GM12878 (cell line): ENCODE results near the gene ISG15. TPM values are rescaled to one million over a fixed set of nuclear protein-coding genes. Genes with fewer than 3 reads are reported as not detected.

Experiments used
- ATF7 ChIP-seq: fragments of 450-650 bp; IDR thresholded peaks from 2 replicates; pipeline ENCODE4 v1.6.1; 2016; ENCODE audit warnings: low read depth, mild to moderate bottlenecking
- IKZF1 ChIP-seq: fragments of 450-650 bp; conservative IDR thresholded peaks from 2 replicates; pipeline ENCODE4 v1.6.1; 2017; ENCODE audit warnings: antibody characterized with exemption, mild to moderate bottlenecking
- LARP7 ChIP-seq: fragments of 450-650 bp; IDR thresholded peaks from 2 replicates; pipeline ENCODE4 v1.6.1; 2017; ENCODE audit warnings: mild to moderate bottlenecking
- NFYB ChIP-seq: IDR thresholded peaks from 2 replicates; pipeline ENCODE4 v1.6.1; 2011; ENCODE audit warnings: low read depth, mild to moderate bottlenecking, low read length, improper control_type of control experiment, moderate library complexity; ENCODE audit not compliant: insufficient read depth
- RAD21 ChIP-seq: IDR thresholded peaks from 2 replicates; pipeline ENCODE4 v1.6.1; 2011; ENCODE audit warnings: mild to moderate bottlenecking, low read depth, low read length, moderate library complexity; ENCODE audit not compliant: insufficient read depth
- polyA plus RNA-seq, 11 experiments: library from polyadenylated mRNA; depleted of rRNA in 4 of 11; unstranded in 6 of 11; stranded (reverse) in 5 of 11; fragments of >200 nt; fragmentation: Nextera tagmentation in 4 of 11; fragmentation: Illumina TruSeq in 1 of 11; extraction: Ambion mirVana in 4 of 11; extraction: Trizol in 1 of 11; gene quantifications; 1 replicate in 1 of 11; 2 replicates in 10 of 11; pipeline versions ENCODE4 v1.2.1 to v1.2.3, GENCODE V29; 2011 to 2016; ENCODE audit warnings: inconsistent platforms in 2 of 11, missing spikeins in 2 of 11, low read depth in 1 of 11
- total RNA-seq, 4 experiments: library from RNA; depleted of rRNA in 3 of 4; stranded (reverse); fragments of >200 nt in 3 of 4; fragmentation: Illumina TruSeq in 1 of 4; extraction: Trizol in 1 of 4; gene quantifications; 2 replicates each; pipeline versions ENCODE4 v1.2.1 to v1.2.3, GENCODE V29; 2013 to 2021
- TF ChIP-seq, protein P1 (sequence below): fragments of 450-650 bp; IDR thresholded peaks from 2 replicates; pipeline ENCODE4 v1.6.1; 2017; ENCODE audit warnings: mild to moderate bottlenecking, moderate library complexity
- TF ChIP-seq, protein P2 (sequence below): fragments of 450-650 bp; IDR thresholded peaks from 2 replicates; pipeline ENCODE4 v1.6.1; 2018; ENCODE audit warnings: mild to moderate bottlenecking, low read depth, moderate library complexity; ENCODE audit not compliant: partially characterized antibody
- TF ChIP-seq, protein P3 (sequence below), 3 experiments: IDR thresholded peaks in 2 of 3; conservative IDR thresholded peaks in 1 of 3; 2 replicates each; pipeline ENCODE4 v1.5.1; 2011; ENCODE audit warnings: low read depth in 3 of 3, low read length in 3 of 3, mild to moderate bottlenecking in 3 of 3, control low read depth in 2 of 3, moderate library complexity in 2 of 3, inconsistent platforms in 1 of 3, mixed read lengths in 1 of 3; ENCODE audit not compliant: control insufficient read depth in 2 of 3, insufficient read depth in 1 of 3; ENCODE audit errors: extremely low read depth in 1 of 3
- TF ChIP-seq, protein P4 (sequence below): fragments of 450-650 bp; IDR thresholded peaks from 2 replicates; pipeline ENCODE4 v1.6.1; 2017; ENCODE audit warnings: low read depth, mild to moderate bottlenecking, moderate library complexity

Gene ISG15
- total and polyA plus RNA-seq, 10 of the 15 experiments (the other 5 are each of a cell fraction or from before 2014, with no cell fraction given), result 7.8 to 384 (median 274) TPM

DNA sequence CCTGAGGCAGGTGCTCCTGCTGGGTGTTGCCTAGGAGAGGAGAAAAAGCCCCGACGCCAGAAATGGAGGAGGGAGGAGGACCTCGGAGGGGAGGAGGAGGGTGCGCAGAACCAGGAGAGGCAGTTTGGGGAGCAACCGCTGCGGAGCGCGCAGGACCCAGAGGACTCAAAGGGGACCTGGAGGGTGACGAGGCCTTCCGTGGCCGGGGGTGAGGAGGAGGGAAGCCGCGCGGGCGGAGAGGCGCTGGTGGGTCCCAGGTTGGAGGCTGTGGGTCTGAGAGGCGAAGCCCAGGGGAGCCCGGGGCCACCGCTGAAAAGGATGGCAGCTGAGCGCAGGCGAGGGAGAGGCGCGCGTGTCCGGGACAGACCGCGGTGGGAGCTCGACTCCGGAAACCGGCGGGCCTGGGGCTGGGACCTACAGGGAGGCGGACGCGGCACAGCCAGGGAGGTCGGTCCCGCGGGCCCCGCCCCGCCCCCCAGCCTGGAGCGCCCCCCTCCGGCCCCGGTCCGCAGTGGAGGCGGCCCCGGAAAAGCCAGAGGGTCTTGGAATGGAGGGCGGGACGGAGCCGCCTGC lies 45.7 kb downstream of the ISG15 start (continued):
- TF ChIP-seq NFYB, result no peak
- TF ChIP-seq, protein P1, sequence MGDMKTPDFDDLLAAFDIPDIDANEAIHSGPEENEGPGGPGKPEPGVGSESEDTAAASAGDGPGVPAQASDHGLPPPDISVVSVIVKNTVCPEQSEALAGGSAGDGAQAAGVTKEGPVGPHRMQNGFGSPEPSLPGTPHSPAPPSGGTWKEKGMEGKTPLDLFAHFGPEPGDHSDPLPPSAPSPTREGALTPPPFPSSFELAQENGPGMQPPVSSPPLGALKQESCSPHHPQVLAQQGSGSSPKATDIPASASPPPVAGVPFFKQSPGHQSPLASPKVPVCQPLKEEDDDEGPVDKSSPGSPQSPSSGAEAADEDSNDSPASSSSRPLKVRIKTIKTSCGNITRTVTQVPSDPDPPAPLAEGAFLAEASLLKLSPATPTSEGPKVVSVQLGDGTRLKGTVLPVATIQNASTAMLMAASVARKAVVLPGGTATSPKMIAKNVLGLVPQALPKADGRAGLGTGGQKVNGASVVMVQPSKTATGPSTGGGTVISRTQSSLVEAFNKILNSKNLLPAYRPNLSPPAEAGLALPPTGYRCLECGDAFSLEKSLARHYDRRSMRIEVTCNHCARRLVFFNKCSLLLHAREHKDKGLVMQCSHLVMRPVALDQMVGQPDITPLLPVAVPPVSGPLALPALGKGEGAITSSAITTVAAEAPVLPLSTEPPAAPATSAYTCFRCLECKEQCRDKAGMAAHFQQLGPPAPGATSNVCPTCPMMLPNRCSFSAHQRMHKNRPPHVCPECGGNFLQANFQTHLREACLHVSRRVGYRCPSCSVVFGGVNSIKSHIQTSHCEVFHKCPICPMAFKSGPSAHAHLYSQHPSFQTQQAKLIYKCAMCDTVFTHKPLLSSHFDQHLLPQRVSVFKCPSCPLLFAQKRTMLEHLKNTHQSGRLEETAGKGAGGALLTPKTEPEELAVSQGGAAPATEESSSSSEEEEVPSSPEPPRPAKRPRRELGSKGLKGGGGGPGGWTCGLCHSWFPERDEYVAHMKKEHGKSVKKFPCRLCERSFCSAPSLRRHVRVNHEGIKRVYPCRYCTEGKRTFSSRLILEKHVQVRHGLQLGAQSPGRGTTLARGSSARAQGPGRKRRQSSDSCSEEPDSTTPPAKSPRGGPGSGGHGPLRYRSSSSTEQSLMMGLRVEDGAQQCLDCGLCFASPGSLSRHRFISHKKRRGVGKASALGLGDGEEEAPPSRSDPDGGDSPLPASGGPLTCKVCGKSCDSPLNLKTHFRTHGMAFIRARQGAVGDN, result no peak
- TF ChIP-seq IKZF1, result 0 out of 2 replicates have a peak, but pooled peaks have one; percentile 10
- TF ChIP-seq, protein P2, sequence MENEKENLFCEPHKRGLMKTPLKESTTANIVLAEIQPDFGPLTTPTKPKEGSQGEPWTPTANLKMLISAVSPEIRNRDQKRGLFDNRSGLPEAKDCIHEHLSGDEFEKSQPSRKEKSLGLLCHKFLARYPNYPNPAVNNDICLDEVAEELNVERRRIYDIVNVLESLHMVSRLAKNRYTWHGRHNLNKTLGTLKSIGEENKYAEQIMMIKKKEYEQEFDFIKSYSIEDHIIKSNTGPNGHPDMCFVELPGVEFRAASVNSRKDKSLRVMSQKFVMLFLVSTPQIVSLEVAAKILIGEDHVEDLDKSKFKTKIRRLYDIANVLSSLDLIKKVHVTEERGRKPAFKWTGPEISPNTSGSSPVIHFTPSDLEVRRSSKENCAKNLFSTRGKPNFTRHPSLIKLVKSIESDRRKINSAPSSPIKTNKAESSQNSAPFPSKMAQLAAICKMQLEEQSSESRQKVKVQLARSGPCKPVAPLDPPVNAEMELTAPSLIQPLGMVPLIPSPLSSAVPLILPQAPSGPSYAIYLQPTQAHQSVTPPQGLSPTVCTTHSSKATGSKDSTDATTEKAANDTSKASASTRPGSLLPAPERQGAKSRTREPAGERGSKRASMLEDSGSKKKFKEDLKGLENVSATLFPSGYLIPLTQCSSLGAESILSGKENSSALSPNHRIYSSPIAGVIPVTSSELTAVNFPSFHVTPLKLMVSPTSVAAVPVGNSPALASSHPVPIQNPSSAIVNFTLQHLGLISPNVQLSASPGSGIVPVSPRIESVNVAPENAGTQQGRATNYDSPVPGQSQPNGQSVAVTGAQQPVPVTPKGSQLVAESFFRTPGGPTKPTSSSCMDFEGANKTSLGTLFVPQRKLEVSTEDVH, result no peak
- TF ChIP-seq ATF7, result no peak
- TF ChIP-seq LARP7, result 0 out of 2 replicates have a peak, but pooled peaks have one; percentile 38
- TF ChIP-seq, protein P3, sequence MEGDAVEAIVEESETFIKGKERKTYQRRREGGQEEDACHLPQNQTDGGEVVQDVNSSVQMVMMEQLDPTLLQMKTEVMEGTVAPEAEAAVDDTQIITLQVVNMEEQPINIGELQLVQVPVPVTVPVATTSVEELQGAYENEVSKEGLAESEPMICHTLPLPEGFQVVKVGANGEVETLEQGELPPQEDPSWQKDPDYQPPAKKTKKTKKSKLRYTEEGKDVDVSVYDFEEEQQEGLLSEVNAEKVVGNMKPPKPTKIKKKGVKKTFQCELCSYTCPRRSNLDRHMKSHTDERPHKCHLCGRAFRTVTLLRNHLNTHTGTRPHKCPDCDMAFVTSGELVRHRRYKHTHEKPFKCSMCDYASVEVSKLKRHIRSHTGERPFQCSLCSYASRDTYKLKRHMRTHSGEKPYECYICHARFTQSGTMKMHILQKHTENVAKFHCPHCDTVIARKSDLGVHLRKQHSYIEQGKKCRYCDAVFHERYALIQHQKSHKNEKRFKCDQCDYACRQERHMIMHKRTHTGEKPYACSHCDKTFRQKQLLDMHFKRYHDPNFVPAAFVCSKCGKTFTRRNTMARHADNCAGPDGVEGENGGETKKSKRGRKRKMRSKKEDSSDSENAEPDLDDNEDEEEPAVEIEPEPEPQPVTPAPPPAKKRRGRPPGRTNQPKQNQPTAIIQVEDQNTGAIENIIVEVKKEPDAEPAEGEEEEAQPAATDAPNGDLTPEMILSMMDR (IDR thresholded peaks at IDR 0.05 in 2 of 3, conservative IDR thresholded peaks at IDR 0.05 in 1 of 3; ENCODE audit: control insufficient read depth in 2 of 3, extremely low read depth in 1 of 3, insufficient read depth in 1 of 3, low read depth in 3 of 3, low read length in 3 of 3), result peak in 2 of 3 experiments; percentile 35 to 52; a peak in 3 of 6 replicates
- TF ChIP-seq, protein P4, sequence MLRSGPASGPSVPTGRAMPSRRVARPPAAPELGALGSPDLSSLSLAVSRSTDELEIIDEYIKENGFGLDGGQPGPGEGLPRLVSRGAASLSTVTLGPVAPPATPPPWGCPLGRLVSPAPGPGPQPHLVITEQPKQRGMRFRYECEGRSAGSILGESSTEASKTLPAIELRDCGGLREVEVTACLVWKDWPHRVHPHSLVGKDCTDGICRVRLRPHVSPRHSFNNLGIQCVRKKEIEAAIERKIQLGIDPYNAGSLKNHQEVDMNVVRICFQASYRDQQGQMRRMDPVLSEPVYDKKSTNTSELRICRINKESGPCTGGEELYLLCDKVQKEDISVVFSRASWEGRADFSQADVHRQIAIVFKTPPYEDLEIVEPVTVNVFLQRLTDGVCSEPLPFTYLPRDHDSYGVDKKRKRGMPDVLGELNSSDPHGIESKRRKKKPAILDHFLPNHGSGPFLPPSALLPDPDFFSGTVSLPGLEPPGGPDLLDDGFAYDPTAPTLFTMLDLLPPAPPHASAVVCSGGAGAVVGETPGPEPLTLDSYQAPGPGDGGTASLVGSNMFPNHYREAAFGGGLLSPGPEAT, result peak; percentile 53; the same call in 1 of the 2 replicates
- TF ChIP-seq RAD21, result no peak
